ENCODE data around the gene UCHL3. TPM values are rescaled to one million over a fixed set of nuclear protein-coding genes. Genes with fewer than 3 reads are reported as not detected.

UCHL3 gene
- total RNA-seq, 1 donor = 41.5 TPM

GRCh38 chr13:75550159-75550567, 572 bp downstream of the UCHL3 start:
- DNase-seq (ENCODE audit: low read depth) = peak; percentile 64
- peak overlapping the region; percentile 99 for H3K4me3 ChIP-seq (ENCODE audit: low read depth, low read length)
- no peak for TF ChIP-seq CTCF (IDR thresholded peaks at IDR 0.05; ENCODE audit: insufficient read depth, low read depth, low read length)

- H3K4me3 ChIP-seq (ENCODE audit: low read depth, low read length) = no peak overlapping the region
- DNase-seq (ENCODE audit: low read depth) = no peak
- no peak for TF ChIP-seq CTCF (IDR thresholded peaks at IDR 0.05; ENCODE audit: insufficient read depth, low read depth, low read length)
These were observed 4.9 kb downstream of the UCHL3 start for GRCh38 chr13:75554464-75554863.

- no peak for TF ChIP-seq CTCF (IDR thresholded peaks at IDR 0.05; ENCODE audit: insufficient read depth, low read depth, low read length)
- no peak for DNase-seq (ENCODE audit: low read depth)
- H3K4me3 ChIP-seq (ENCODE audit: low read depth, low read length) = no peak overlapping the region
These were observed 5.4 kb downstream of the UCHL3 start for GRCh38 chr13:75554981-75555380.

- TF ChIP-seq CTCF (IDR thresholded peaks at IDR 0.05; ENCODE audit: insufficient read depth, low read depth, low read length) = no peak
- DNase-seq (ENCODE audit: low read depth) = no peak
- H3K4me3 ChIP-seq (ENCODE audit: low read depth, low read length) = no peak overlapping the region
These were observed 6.2 kb downstream of the UCHL3 start for GRCh38 chr13:75555836-75556235.

GRCh38 chr13:75556961-75557360, 7.4 kb downstream of the UCHL3 start:
- no peak for DNase-seq (ENCODE audit: low read depth)
- no peak overlapping the region for H3K4me3 ChIP-seq (ENCODE audit: low read depth, low read length)
- TF ChIP-seq CTCF (IDR thresholded peaks at IDR 0.05; ENCODE audit: insufficient read depth, low read depth, low read length) = no peak

GRCh38 chr13:75558145-75558840, 8.7 kb downstream of the UCHL3 start:
- H3K4me3 ChIP-seq (ENCODE audit: low read depth, low read length) = no peak overlapping the region
- no peak for TF ChIP-seq CTCF (IDR thresholded peaks at IDR 0.05; ENCODE audit: insufficient read depth, low read depth, low read length)
- DNase-seq (ENCODE audit: low read depth) = no peak

- DNase-seq (ENCODE audit: low read depth) = peak; percentile 61
- no peak overlapping the region for H3K4me3 ChIP-seq (ENCODE audit: low read depth, low read length)
- peak; percentile 51 for TF ChIP-seq CTCF (IDR thresholded peaks at IDR 0.05; ENCODE audit: insufficient read depth, low read depth, low read length)
These were observed 17.1 kb downstream of the UCHL3 start for GRCh38 chr13:75566658-75567057.

Data from fibroblast of villous mesenchyme (primary cell).